Adrenal gland (tissue), 12 donors: ENCODE data around the gene APOB. TPM values are rescaled to one million over a fixed set of nuclear protein-coding genes. Genes with fewer than 3 reads are reported as not detected.

ENCODE experiments used
- DNase-seq, 7 donors: peaks; one replicate each; pipeline ENCODE4 v3.0.0-alpha.2; 2019 to 2020
- H3K27ac ChIP-seq, 5 donors: fragments of 200-600 bp; sonication (generic) in 4 of 5; 1 replicate in 3 of 5; 2 replicates in 2 of 5; pipeline versions ENCODE4 v1.5.1 to v1.8.0; 2016 to 2020; ENCODE audit warnings: mild to moderate bottlenecking in 1 of 5
- H3K27me3 ChIP-seq: fragments of 200-600 bp; 2 replicates; pipeline ENCODE4 v1.8.0; 2021
- H3K36me3 ChIP-seq, 2 donors: fragments of 200-600 bp; replicated peaks in 1 of 2; 1 replicate in 1 of 2; 2 replicates in 1 of 2; pipeline versions ENCODE4 v1.5.1 to v1.8.0; 2018 to 2022
- H3K4me1 ChIP-seq, 2 donors: fragments of 200-600 bp; replicated peaks in 1 of 2; 1 replicate in 1 of 2; 2 replicates in 1 of 2; pipeline versions ENCODE4 v1.5.1 to v1.8.0; 2018 to 2021
- H3K4me3 ChIP-seq, 4 donors: fragments of 200-600 bp; sonication (generic) in 3 of 4; one replicate each; pipeline ENCODE4 v1.5.1; 2016 to 2018
- H3K9me3 ChIP-seq, 3 donors: fragments of 200-600 bp; sonication (generic) in 1 of 3; replicated peaks in 1 of 3; 1 replicate in 2 of 3; 2 replicates in 1 of 3; pipeline versions ENCODE4 v1.5.1 to v1.8.0; 2016 to 2021
- POLR2A ChIP-seq, 2 donors: fragments of 450-650 bp; IDR thresholded peaks; one replicate each; pipeline ENCODE4 v1.6.1; 2017; ENCODE audit warnings: antibody characterized with exemption in 2 of 2, mild to moderate bottlenecking in 2 of 2, moderate library complexity in 1 of 2
- WGBS, 4 donors: extraction: QIAGEN DNeasy Blood & Tissue Kit in 2 of 4; methylation state at CpG; one replicate each; pipeline versions ENCODE4 v1.1.5 to v1.1.7; 2013 to 2017; 5-methylcytosine and 5-hydroxymethylcytosine counted together
- intact Hi-C, 2 donors: fragments of 100-400 bp; cut with DNase I; formaldehyde crosslinking; loops; one replicate each; pipeline versions ENCODE4 v1.14.1 to v1.15.0; 2022 to 2023
- polyA plus RNA-seq, 3 donors: library from polyadenylated mRNA; stranded (reverse); fragments of 200-250 nt in 2 of 3; fragments of 350-450 nt in 1 of 3; fragmentation: Illumina TruSeq in 1 of 3; extraction: RNeasy Lipid Tissue Mini Kit (QIAGEN cat#74804) in 1 of 3; gene quantifications; one replicate each; pipeline ENCODE4 v1.2.3, GENCODE V29; 2013 to 2014
- total RNA-seq, 9 donors: library from RNA; depleted of rRNA in 4 of 9; stranded (reverse); fragments of >200 nt in 4 of 9; fragments of 120-200 nt in 1 of 9; fragmentation: NEBNext Ultra II Directional in 1 of 9; extraction: Animal tissue kit (Norgen Biotek cat#: 25700) in 1 of 9; gene quantifications; one replicate each; pipeline versions ENCODE4 v1.1.0 to v1.2.4, GENCODE V29; 2013 to 2023
- TF ChIP-seq, protein P1 (sequence below), 6 experiments: fragments of 450-650 bp in 4 of 6; fragments of 200-600 bp in 2 of 6; sonication (generic) in 1 of 6; IDR thresholded peaks; 1 replicate in 5 of 6; 2 replicates in 1 of 6; pipeline versions ENCODE4 v1.5.1 to v1.8.0; 2016 to 2021; ENCODE audit warnings: antibody characterized with exemption in 6 of 6, mild to moderate bottlenecking in 2 of 6, moderate library complexity in 1 of 6
- donor health status: healthy with polysubstance abuse.
- donor health status: Bipolar disorder and iron deficiency.
- donor health status: DM: yes; HTN: yes; CAD: no.
- donor health status: DM: no; HTN: no; CAD: no.
- donor health status: DM: no; HTN: no; CAD: no.
- donor health status: DM: yes; HTN: yes; CAD: no.

The APOB gene
- total and polyA plus RNA-seq, 12 donors, result under 0.01 to 1.9 (median 0.16) TPM; not detected in 1

DNA sequence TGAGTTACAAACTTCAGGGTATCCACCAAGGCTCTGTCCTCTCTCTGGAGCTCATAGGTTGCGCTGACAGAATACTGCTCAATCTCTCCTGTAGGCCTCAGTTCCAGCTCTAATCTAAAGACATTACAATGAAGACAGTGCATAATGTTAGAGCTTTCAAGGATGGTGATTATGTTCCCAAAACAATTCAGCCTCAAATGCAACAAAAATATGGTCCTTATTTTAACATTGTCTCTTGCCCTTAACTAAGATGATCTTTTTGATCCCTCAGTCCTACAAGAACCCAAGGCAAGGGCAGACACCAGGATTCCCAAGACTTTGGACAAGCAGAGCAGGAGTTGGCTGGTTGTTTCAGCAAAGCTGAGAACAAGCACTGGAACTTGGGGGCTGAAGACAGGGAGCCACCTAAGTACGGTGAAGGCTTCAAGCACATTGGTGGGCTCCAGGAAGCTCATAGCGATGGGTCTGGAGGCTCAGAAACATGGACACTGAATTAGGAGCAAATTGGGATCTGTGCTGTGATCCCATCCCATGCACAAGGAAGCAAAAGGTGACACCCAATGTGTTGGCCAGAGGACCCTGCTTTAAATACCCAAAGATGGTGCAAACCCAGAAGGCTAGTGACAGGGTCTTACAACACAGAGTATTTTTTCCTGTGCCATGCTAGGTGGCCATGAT is 24.7 kb downstream of the APOB start:
- no peaks in the 10 kb centered on the region for H3K27me3 ChIP-seq
- no peaks in the 10 kb centered on the region for H3K36me3 ChIP-seq
- H3K4me3 ChIP-seq, result no peak overlapping the region
- WGBS, 4 donors, result 92 to 95% (median 93%) methylated on average over 3 of the region's 3 CpGs
- intact Hi-C loops, result no loop called here
- H3K27ac ChIP-seq, result no peak overlapping the region
- H3K9me3 ChIP-seq, result no peaks in the 10 kb centered on the region
- no peak for TF ChIP-seq POLR2A (IDR thresholded peaks at IDR 0.05)
- TF ChIP-seq, protein P1, sequence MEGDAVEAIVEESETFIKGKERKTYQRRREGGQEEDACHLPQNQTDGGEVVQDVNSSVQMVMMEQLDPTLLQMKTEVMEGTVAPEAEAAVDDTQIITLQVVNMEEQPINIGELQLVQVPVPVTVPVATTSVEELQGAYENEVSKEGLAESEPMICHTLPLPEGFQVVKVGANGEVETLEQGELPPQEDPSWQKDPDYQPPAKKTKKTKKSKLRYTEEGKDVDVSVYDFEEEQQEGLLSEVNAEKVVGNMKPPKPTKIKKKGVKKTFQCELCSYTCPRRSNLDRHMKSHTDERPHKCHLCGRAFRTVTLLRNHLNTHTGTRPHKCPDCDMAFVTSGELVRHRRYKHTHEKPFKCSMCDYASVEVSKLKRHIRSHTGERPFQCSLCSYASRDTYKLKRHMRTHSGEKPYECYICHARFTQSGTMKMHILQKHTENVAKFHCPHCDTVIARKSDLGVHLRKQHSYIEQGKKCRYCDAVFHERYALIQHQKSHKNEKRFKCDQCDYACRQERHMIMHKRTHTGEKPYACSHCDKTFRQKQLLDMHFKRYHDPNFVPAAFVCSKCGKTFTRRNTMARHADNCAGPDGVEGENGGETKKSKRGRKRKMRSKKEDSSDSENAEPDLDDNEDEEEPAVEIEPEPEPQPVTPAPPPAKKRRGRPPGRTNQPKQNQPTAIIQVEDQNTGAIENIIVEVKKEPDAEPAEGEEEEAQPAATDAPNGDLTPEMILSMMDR (IDR thresholded peaks at IDR 0.05), result no peak
- DNase-seq, result no peak
- no peaks in the 10 kb centered on the region for H3K4me1 ChIP-seq

DNA sequence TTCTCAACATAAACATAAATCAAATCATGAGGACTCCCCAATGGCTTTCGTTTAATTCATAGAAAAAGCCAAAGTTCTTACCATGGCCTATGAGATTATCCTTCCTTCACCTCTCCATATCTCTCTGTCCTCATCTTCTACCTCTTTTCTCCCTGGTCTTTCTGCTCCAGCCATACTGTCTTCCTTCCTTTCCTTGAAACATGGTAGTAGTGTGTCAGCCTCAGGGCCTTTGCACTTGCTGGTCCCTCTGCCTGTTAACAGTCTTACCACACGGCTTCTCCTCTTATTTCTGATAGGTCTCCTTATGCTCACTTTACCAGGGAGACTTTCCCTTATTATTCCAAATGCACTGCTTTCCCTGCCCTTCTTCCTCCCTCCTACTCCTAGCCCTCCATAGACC is 25.6 kb downstream of the APOB start:
- H3K36me3 ChIP-seq, result no peaks in the 10 kb centered on the region

DNA sequence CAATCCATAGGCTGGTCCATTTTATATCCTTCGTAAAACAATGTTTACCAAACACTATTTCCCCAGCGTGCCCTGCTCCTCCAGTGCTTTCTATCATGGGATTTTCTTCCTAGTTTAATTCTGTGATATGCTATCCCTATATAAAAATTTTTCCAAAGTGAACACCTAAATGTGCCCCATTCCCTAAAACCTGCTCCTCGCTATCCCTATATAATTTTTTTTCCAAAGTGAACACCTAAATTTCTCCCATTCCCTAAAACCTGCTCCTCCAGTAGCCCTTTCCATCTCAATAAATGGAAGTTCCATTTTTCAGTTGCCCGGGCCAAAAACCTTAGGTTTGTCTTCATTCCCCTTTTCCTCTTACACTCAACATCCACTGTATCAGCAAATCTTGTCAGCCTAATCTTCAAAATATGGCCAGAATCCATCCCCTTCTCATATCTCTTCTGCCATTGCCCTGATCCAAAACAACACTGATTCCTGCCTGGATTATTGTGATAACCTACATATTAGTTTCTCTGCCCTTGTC is 26.1 kb downstream of the APOB start:
- TF ChIP-seq POLR2A (IDR thresholded peaks at IDR 0.05), result no peak
- TF ChIP-seq, protein P1 (IDR thresholded peaks at IDR 0.05), result no peak

More for the DNA sequence above, 25.6 kb downstream of the APOB start:
- no peak for DNase-seq
- TF ChIP-seq, protein P1 (IDR thresholded peaks at IDR 0.05), result no peak
- no peak for TF ChIP-seq POLR2A (IDR thresholded peaks at IDR 0.05)
- intact Hi-C loops, result no loop called here
- 79 to 89% (median 84%) methylated on average over 2 of the region's 2 CpGs for WGBS, 4 donors
- Histone ChIP-seq H3K9me3 (no peaks in the 10 kb centered on the region), H3K4me3 (no peak overlapping the region), H3K27ac (no peak overlapping the region), H3K4me1 (no peaks in the 10 kb centered on the region), H3K27me3 (no peaks in the 10 kb centered on the region)

DNA sequence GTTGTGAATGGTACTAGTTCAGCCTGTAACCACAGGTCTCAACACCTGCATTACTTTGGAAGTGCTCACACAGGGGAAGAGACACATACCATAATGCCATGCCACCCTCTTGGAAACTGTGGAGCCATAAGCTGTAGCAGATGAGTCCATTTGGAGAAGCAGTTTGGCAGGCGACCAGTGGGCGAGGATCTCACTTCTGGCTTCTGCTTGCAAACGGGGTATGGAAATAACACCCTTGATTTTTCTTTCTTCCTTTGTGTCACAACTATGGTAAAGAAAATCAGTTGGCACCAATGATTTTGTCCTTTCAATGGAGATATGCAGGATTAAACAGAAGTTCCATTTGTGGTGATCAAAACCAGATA is 28.6 kb downstream of the APOB start:
- intact Hi-C loops, result no loop called here
- 80 to 84% (median 83%) methylated on average over 3 of the region's 3 CpGs for WGBS, 4 donors
- no peaks in the 10 kb centered on the region for H3K4me1 ChIP-seq
- no peak for TF ChIP-seq POLR2A (IDR thresholded peaks at IDR 0.05)
- TF ChIP-seq, protein P1 (IDR thresholded peaks at IDR 0.05), result no peak
- DNase-seq, result no peak
- H3K27me3 ChIP-seq, result no peaks in the 10 kb centered on the region
- no peak overlapping the region for H3K27ac ChIP-seq
- no peak overlapping the region for H3K4me3 ChIP-seq
- no peaks in the 10 kb centered on the region for H3K36me3 ChIP-seq
- H3K9me3 ChIP-seq, result no peaks in the 10 kb centered on the region

More for the DNA sequence above, 26.1 kb downstream of the APOB start:
- DNase-seq, result no peak
- no peaks in the 10 kb centered on the region for H3K27me3 ChIP-seq
- 84 to 96% (median 89%) methylated on average over 4 of the region's 4 CpGs for WGBS, 4 donors
- no peak overlapping the region for H3K27ac ChIP-seq
- H3K4me1 ChIP-seq, result no peaks in the 10 kb centered on the region
- H3K9me3 ChIP-seq, result no peaks in the 10 kb centered on the region
- no peak overlapping the region for H3K4me3 ChIP-seq
- no peaks in the 10 kb centered on the region for H3K36me3 ChIP-seq
- intact Hi-C loops, result no loop called here
